HG03520 (cell line): ENCODE measurements around the gene ZIK1.

Source experiments
- ATAC-seq: cut with Tn5 transposase; IDR thresholded peaks from one replicate; pipeline ENCODE4 v1.9.1; 2021; ENCODE audit warnings: mild to moderate bottlenecking, moderate library complexity; ENCODE audit not compliant: unreplicated experiment

Gene ZIK1

DNA sequence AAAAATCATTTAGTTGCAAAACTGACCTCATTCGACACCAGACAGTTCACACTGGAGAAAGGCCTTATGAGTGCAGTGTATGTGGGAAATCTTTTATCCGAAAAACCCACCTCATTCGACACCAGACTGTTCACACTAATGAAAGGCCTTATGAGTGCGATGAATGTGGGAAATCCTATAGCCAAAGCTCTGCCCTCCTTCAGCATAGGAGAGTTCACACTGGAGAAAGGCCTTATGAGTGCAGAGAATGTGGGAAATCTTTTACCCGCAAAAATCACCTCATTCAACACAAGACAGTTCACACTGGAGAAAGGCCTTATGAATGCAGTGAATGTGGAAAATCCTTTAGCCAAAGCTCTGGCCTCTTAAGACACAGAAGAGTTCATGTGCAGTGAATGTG lies 23.0 kb downstream of the ZIK1 start:
- no peak for ATAC-seq

DNA sequence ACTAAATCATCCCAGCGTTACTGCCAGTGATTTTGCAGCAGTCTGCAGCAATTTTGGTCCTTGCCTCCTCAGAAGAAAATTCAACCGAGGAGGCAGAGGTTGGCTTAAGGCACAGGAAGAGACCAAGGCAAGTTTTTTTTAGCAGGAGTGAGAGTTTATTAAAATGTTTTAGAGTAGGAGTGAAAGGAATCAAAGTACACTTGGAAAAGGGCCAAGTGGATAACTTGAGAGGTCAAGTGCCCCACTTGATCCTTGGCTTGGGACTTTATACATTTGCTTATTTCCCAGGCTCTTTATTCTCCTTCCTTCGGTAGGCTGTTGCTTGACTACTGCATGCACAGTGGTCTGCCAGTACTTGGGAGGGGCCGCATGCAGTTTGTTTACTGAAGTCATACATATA lies 27.2 kb downstream of the ZIK1 start:
- ATAC-seq: no peak

DNA sequence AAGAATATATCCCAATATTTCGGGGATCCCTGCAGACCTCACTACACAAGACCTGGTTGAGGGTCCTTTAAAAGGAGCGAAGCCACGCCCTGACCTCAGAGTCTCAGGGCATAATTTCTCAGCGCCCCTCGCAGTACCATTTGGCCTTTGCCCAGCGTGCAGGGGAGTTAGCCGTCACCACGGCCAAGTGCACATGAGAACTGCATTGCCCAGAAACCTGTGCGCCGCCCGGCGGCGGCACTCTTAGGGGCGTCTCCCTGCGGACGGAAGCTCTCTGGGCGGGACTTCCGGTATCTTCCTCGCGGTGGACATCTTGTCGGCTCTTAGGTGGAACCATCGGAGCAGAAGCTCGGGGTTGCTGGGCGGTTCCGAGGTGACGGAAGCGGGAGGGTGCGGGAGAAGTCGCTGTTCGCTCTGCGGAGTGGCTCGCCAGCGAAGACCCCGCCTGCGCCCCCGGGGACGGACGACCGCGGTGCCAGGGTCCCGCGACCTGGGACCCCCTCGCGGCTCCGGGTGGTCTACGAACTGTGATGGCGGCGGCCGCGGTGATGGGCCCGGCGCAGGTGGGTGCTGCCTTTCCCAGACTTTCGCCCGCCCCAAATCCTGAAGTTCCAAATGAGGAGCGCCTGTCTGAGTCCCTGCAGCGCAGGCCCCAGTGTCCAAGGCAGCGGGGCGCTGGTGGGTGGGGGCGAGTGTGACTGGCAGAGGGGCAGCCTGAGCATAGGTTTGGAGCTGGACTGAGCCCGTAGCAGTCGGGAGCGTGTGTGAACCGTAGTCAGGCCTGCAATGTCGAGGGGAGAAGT lies 30.2 kb downstream of the ZIK1 start, which contains the start of gene ZNF134:
TSS of gene ZNF134 (plus strand) at position 302 of the 803 bp plus-strand sequence. CDS start 5,227 bp downstream, outside the sequence.
- ATAC-seq: peak; percentile 89

DNA sequence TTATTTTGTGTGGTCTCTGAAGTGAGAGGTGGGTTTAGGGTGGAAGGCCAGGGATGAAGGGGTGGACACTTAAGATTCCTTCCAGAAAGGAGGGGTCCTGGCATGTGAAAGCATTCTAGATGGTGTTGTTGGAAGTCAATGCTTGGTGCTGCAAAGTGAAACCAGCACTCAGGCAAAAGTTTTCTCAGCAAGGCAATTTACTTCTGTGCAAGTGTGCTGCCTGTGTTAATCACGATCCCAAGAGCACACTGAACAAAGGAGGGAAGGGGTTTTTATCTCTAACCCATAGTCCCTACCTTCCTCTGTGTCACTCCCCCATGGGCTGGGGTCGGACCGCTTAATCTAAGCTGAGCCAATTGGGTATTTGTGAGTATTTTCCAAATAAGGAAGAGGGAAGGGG lies 31.4 kb downstream of the ZIK1 start:
- ATAC-seq: no peak

DNA sequence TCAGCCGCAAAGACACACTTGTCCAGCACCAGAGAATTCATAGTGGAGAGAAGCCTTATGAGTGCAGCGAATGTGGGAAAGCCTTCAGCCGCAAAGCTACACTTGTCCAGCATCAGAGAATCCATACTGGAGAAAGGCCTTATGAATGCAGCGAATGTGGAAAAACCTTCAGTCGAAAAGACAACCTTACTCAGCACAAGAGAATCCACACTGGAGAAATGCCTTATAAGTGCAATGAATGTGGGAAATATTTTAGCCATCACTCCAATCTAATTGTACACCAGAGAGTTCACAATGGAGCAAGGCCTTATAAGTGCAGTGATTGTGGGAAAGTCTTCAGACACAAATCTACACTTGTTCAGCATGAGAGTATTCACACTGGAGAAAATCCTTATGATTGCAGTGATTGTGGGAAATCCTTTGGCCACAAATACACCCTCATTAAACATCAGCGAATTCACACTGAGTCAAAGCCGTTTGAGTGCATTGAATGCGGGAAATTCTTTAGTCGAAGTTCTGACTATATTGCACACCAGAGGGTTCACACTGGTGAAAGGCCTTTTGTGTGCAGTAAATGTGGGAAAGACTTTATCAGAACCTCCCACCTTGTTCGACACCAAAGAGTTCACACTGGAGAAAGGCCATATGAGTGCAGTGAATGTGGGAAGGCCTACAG lies 36.9 kb downstream of the ZIK1 start:
- ATAC-seq: no peak

DNA sequence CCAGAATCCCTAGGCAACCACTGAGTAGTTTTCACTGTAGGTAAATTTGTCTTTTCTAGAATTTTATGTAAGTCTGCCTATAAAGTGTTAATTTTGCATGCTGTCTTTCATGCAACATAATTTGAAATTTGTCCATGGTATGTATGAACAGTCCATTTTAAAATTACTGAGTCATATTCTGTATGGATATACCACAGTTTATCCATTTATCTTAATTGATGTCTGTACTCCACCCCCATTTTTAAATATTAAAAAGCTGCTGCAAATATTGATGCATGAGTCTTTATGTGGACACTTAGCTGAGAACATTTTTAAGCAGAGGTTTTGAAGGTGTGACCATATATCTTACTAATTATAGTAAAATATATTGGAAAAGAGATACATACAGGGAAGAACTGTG lies 39.1 kb downstream of the ZIK1 start:
- no peak for ATAC-seq

DNA sequence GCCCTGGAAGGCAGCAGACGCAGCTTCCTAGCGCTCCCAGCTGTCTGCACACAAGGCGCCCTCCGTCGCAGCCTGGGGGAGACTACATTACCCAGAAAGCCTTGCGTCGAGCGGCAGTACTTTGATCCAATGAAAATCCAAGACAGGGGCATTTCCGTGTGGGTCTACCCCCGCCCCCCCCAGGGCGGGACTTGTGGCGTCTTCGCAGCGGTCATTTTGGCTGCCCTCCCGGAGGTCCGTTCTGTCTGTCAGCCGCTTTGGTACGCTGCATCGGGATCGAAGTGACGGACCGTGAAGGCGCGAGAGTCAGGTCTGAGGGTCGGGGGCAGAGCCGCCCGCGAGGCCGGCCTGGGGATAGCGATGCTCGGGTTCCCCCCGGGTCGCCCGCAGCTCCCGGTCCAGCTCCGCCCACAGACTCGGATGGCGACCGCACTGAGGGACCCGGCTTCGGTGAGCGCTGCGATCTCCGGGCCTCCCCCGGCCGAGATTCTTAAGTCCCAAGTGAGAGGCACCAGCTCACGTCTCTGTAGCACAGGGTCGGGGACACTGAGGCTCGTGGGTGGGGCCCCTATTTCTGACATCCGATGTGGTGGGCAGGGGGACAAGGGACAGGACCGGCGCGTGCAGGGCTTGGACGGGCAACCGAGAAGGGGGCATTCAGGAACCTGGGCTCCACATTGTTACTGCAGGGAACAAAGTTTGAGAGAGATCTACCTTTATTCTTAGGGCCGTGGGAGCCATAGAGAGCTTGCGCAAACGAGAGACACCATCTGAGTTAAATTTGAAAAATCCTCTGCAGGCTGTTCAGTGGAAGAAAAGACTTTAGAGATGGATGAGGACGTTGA lies 49.3 kb downstream of the ZIK1 start, which contains the start of gene ZNF211:
TSS of gene ZNF211 (plus strand) at position 182 of the 845 bp plus-strand sequence. CDS start at position 361, 179 bp downstream.
- ATAC-seq: peak; percentile 95

DNA sequence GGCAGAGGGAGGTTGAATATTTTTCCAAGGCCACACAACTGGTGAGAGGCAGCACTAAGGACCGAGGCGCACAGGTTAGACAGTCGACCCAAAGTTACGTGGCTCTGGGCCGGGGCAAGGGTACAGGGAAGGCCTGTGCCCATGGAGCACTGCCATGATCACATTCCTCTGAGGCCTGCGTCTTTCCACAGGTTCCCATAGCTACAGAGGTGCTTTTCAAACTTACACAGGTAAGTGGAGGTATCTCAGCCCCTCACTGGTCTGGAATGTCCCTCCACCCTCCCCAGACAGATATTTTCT lies 49.8 kb downstream of the ZIK1 start:
- ATAC-seq: no peak

DNA sequence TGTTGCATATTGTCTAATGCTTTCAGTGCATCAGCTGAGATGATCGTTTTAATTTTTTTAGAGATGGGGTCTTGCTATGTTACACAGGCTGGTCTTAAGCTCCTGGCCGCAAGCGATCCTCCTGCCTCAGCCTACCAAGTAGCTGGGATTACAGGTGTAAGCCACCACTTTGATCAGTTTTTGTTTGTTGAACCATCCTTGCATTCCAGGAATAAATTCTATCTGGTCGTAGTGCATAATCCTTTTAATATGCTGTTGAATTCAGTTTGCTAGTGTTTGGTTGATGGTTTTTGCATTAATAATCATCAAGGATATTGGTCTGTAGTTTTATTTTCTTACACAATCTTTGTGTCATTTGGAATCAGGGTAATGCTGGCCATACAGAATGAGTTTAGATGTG lies 53.4 kb downstream of the ZIK1 start:
- ATAC-seq: no peak

DNA sequence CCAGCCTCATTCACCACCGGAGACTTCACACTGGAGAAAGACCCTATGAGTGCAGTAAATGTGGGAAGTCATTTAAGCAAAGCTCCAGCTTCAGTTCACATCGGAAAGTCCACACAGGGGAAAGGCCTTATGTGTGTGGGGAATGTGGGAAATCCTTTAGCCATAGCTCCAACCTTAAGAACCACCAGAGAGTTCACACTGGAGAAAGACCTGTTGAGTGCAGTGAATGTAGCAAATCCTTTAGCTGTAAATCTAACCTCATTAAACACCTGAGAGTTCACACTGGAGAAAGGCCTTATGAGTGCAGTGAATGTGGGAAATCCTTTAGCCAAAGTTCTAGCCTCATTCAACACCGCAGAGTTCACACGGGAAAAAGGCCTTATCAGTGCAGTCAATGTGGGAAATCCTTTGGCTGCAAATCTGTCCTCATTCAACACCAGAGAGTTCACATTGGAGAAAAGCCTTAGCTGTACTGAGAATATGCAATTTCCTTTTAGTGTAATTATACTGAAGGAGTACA lies 57.8 kb downstream of the ZIK1 start:
- ATAC-seq: no peak

DNA sequence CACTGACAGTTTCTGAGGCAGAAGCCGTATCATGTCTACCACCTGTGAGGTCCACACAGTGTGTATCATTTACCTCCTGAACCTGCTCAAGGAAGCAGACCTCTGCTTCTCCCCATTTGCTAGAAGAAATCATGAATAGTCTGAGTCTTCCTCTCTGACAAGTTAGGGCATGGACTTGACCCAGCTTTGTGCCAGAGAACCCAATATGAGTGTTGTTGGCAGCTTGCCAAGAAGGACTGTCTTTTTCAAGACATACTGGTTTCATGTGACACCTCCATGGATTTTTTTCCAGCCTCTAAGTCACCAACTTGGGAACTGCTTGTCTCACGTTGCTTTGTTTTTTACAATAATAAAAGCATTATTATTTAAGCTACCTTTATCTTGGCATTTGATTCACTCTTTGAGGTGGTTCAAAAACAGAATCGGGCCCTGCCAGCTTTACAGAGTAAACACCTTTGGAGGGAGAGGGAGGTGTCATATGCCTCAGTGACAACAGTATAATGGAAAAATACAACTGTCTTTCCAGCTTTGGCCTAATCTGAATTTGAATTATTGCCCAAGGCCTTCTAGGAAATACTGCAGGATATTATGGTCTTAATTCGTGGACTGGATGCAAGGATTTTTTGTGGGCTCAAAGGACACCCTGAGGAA lies 58.6 kb downstream of the ZIK1 start:
- no peak for ATAC-seq
